ENCODE results near the gene UFD1.

Gene UFD1

DNA sequence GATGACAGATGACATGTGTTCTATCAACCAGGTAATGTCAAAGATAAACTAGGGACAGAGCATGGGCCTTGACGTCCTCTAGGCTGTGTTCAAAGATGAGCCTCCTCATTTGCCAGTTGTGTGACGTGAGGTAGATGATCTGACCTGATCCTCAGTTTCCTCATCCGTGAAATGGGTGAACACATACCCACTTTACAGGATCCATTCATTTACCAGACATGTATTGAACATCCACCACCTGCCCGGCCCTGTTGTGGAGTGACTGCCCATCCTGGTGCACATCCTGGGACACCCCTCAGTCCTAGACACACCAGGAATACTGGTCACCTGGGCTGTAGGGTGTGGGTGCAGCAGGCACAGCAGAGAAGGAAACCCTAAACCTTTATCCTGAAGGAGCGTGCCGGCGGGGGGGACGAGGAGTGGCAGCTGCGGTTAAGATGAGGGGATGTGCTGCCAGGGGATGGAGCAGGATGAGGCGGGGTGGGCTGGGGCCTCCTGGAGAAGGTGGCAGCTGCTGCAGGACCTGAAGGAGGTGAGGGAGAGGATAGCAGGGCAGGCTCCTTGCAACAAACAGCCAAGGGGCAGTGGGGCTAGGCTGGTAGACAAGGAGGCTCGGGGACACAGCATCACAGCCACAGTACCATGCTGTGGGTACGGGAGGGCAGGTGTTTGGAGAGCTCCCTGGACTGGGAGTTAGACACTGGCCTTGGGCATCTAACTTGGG lies 36.8 kb upstream of the UFD1 start:
- H3K9ac ChIP-seq (ENCODE audit: low read depth, low read length) = no peak overlapping the region

DNA sequence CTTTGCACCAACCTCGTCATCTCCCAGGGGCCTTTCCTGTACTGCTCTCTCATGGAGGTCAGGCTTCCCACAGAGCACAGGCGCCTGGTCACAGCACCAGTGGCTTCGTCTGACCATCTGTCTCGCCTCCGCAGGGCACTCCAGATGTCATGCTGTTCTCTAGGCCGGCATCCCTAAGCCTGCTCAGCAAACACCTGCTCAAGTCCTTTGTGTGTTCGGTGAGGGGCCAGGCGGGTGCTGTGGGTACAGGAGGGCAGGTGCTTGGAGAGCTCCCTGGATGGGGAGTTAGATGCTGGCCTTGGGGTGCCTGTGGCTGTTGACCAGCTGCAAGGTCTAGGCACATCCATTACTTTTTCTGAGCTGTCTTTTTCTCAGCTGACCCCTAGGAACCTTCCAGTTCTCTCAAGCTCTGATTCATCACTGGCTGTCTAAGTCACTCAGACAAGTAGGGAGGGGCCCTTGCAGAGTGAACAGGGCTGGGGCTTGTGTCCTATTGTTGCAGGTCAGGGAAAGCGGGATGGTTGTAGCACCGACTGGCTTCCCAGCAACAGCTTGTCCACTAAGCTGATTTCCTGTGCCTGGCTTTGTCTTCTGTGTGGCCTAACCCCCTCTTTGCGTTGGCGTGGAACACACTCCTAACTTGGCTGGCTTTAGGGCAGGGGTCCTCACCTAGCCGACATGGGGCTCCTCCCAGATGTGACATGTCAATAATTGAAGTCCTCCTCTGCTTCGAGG lies 36.0 kb upstream of the UFD1 start:
- no peaks in the 10 kb centered on the region for H3K27me3 ChIP-seq (ENCODE audit: insufficient read depth, low read length)
- H3K9ac ChIP-seq (ENCODE audit: low read depth, low read length) = no peak overlapping the region
- H3K9me3 ChIP-seq (ENCODE audit: insufficient read depth, low read depth, low read length) = no peaks in the 10 kb centered on the region
- no peak overlapping the region for H3K27ac ChIP-seq (ENCODE audit: low read depth, low read length)
- peaks cover 67% of the 10 kb centered on the region for H3K36me3 ChIP-seq (ENCODE audit: insufficient read depth, low read length)
- 93% methylated on average over 14 of the region's 14 CpGs for WGBS
- H3K4me1 ChIP-seq (ENCODE audit: insufficient read depth, low read length) = no peaks in the 10 kb centered on the region
- no peak overlapping the region for H3K4me3 ChIP-seq (ENCODE audit: low read length)

More for the DNA sequence above, 36.8 kb upstream of the UFD1 start:
- Histone ChIP-seq H3K9me3 (ENCODE audit: insufficient read depth, low read depth, low read length) (no peaks in the 10 kb centered on the region), H3K36me3 (ENCODE audit: insufficient read depth, low read length) (peaks cover 62% of the 10 kb centered on the region), H3K4me1 (ENCODE audit: insufficient read depth, low read length) (no peaks in the 10 kb centered on the region), H3K4me3 (ENCODE audit: low read length) (no peak overlapping the region), H3K27ac (ENCODE audit: low read depth, low read length) (no peak overlapping the region), H3K27me3 (ENCODE audit: insufficient read depth, low read length) (no peaks in the 10 kb centered on the region)
- 95% methylated on average over 12 of the region's 12 CpGs for WGBS

DNA sequence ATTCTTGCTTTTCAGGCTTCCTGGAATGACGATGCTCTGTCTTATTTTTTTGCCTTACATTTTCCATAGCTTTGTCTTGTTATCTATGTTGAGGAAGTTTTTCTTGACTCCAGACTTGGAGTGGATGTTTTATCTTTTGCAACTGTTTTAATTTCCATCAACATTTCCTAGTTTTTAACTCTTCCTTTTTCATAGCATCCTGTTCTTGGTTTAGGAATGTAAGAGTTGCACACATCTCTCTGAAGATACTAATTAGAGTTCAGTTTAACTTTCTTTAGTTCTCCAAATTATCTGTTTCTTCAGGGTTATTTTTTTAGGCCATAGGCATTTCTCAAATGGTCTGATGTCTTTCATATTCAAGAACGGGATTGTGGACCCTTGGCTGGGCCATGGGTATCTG lies 34.8 kb upstream of the UFD1 start:
- 89% methylated on average over 1 of the region's 2 CpGs for WGBS
- H3K36me3 ChIP-seq (ENCODE audit: insufficient read depth, low read length) = peaks cover 78% of the 10 kb centered on the region
- no peak overlapping the region for H3K27ac ChIP-seq (ENCODE audit: low read depth, low read length)

DNA sequence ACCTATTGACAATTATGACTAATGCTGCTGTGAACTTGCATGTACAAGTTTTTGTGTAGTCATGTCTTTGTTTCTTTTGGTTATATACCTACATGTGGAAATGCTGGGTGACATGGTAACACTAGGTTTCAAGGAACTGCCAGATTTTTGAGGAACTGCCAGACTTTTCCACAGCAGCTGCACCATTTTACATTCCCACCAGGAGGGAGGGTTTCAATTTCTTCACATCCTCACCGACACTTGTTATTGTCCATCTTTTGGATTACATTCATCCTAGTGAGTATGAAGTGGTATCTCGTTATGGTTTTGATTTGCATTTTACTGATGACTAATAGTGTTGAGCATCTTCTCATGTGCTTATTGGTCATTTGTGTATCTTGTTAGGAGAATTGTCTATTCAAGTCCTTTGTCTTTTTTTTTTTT lies 31.9 kb upstream of the UFD1 start:
- Histone ChIP-seq H3K9me3 (ENCODE audit: insufficient read depth, low read depth, low read length) (no peaks in the 10 kb centered on the region), H3K36me3 (ENCODE audit: insufficient read depth, low read length) (peaks cover 92% of the 10 kb centered on the region), H3K9ac (ENCODE audit: low read depth, low read length) (no peak overlapping the region), H3K27me3 (ENCODE audit: insufficient read depth, low read length) (no peaks in the 10 kb centered on the region), H3K4me3 (ENCODE audit: low read length) (no peak overlapping the region), H3K4me1 (ENCODE audit: insufficient read depth, low read length) (no peaks in the 10 kb centered on the region), H3K27ac (ENCODE audit: low read depth, low read length) (no peak overlapping the region)
- 100% methylated on average over 2 of the region's 2 CpGs for WGBS

More for the DNA sequence above, 34.8 kb upstream of the UFD1 start:
- Histone ChIP-seq H3K9me3 (ENCODE audit: insufficient read depth, low read depth, low read length) (no peaks in the 10 kb centered on the region), H3K4me3 (ENCODE audit: low read length) (no peak overlapping the region), H3K9ac (ENCODE audit: low read depth, low read length) (no peak overlapping the region), H3K4me1 (ENCODE audit: insufficient read depth, low read length) (no peaks in the 10 kb centered on the region), H3K27me3 (ENCODE audit: insufficient read depth, low read length) (no peaks in the 10 kb centered on the region)

DNA sequence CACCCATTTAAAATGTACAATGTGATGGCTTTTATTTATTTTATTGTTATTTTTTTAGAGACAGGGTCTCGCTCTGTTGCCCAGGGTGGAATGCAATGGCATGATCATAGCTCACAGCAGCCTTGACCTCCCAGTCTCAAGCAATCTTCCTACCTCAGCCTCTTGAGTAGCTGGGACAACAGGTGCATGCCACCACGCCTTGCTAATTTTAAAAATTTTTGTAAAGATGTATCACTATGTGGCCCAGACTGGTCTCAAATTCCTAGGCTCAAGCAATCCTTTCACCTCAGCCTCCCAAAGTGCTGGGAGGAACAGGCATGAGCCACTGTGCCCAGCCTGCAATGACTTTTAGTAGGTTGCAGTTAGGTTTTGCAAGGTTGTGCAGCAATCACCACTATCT lies 30.9 kb upstream of the UFD1 start:
- Histone ChIP-seq H3K27ac (ENCODE audit: low read depth, low read length) (no peak overlapping the region), H3K36me3 (ENCODE audit: insufficient read depth, low read length) (peaks cover 92% of the 10 kb centered on the region), H3K9ac (ENCODE audit: low read depth, low read length) (no peak overlapping the region), H3K4me1 (ENCODE audit: insufficient read depth, low read length) (no peaks in the 10 kb centered on the region), H3K4me3 (ENCODE audit: low read length) (no peak overlapping the region), H3K27me3 (ENCODE audit: insufficient read depth, low read length) (no peaks in the 10 kb centered on the region), H3K9me3 (ENCODE audit: insufficient read depth, low read depth, low read length) (no peaks in the 10 kb centered on the region)
- 100% methylated on average over 2 of the region's 2 CpGs for WGBS

DNA sequence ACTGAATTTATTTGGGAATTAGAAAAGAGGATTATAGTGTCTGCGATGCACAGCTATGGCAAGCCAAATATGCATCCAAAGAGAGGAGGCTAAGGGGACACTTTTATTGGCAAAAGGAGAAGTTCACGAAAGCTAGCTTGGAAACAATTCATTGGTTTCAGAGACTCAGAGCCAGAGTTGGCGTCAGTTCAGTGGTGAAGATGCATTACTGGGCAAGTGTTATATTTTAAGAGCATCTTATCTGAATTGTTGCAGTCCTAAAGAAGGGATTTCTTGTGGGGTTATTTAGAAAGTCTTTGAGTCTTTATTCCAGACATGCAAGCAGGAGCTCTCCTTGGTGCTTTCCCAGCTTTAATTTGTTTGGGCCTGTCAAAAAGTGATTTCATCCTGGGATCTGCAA lies 30.2 kb upstream of the UFD1 start:
- Histone ChIP-seq H3K4me1 (ENCODE audit: insufficient read depth, low read length) (no peaks in the 10 kb centered on the region), H3K27me3 (ENCODE audit: insufficient read depth, low read length) (no peaks in the 10 kb centered on the region), H3K27ac (ENCODE audit: low read depth, low read length) (no peak overlapping the region), H3K4me3 (ENCODE audit: low read length) (no peak overlapping the region), H3K36me3 (ENCODE audit: insufficient read depth, low read length) (peaks cover 85% of the 10 kb centered on the region), H3K9ac (ENCODE audit: low read depth, low read length) (no peak overlapping the region), H3K9me3 (ENCODE audit: insufficient read depth, low read depth, low read length) (no peaks in the 10 kb centered on the region)
- 91% methylated on average over 3 of the region's 3 CpGs for WGBS

DNA sequence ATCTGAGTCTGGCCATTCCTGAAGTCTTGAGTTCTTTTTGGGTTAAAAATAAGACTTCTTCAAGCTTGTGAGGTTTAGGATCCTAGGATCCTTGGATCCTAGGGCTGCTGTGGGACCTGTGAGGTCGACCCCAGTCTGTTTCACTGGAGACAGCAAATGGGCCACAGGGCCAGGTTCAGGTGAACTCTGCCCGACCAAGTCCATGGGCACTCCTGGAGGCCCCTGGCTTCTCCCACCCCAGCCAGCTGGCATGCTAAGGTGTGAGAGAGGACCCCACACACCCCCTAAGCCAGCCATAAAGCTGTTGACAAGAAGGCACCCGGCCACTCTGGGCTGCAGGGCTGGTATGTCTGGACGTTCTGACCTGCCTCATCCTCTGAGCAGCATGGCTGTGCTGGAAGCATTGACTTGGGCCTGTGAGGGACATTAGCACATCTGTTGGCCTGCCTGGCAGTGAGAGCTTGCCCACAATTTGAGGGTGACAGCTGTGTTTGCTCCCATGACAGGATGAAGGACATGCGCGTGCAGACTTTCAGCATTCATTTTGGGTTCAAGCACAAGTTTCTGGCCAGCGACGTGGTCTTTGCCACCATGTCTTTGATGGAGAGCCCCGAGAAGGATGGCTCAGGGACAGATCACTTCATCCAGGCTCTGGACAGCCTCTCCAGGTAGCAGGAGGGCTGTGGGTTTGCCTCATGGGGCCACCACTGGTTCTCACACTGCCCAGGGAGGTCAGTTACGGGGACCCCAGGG lies 29.2 kb upstream of the UFD1 start:
- no peak overlapping the region for H3K4me3 ChIP-seq (ENCODE audit: low read length)
- no peaks in the 10 kb centered on the region for H3K27me3 ChIP-seq (ENCODE audit: insufficient read depth, low read length)
- no peak overlapping the region for H3K9ac ChIP-seq (ENCODE audit: low read depth, low read length)
- peaks cover 75% of the 10 kb centered on the region for H3K36me3 ChIP-seq (ENCODE audit: insufficient read depth, low read length)
- H3K9me3 ChIP-seq (ENCODE audit: insufficient read depth, low read depth, low read length) = no peaks in the 10 kb centered on the region
- no peaks in the 10 kb centered on the region for H3K4me1 ChIP-seq (ENCODE audit: insufficient read depth, low read length)
- 91% methylated on average over 10 of the region's 10 CpGs for WGBS
- no peak overlapping the region for H3K27ac ChIP-seq (ENCODE audit: low read depth, low read length)

DNA sequence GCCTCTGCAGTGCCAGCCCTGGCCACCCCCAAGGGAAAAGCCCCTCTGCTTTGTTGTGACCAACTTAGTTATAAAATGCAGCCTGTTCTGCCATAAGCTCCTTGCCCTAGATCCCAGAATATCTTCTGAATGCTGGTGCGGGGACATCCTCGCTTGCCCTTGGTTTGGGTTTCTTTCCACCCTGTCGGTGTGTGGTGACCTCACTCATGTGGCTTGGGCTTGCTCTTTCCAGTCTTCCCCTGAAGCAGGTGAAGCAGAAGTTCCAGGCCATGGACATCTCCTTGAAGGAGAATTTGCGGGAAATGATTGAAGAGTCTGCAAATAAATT lies 28.5 kb upstream of the UFD1 start:
- H3K27ac ChIP-seq (ENCODE audit: low read depth, low read length) = no peak overlapping the region
- no peaks in the 10 kb centered on the region for H3K9me3 ChIP-seq (ENCODE audit: insufficient read depth, low read depth, low read length)
- H3K9ac ChIP-seq (ENCODE audit: low read depth, low read length) = no peak overlapping the region
- H3K36me3 ChIP-seq (ENCODE audit: insufficient read depth, low read length) = peaks cover 68% of the 10 kb centered on the region
- H3K27me3 ChIP-seq (ENCODE audit: insufficient read depth, low read length) = no peaks in the 10 kb centered on the region
- WGBS = 98% methylated on average over 4 of the region's 4 CpGs
- H3K4me3 ChIP-seq (ENCODE audit: low read length) = no peak overlapping the region
- no peaks in the 10 kb centered on the region for H3K4me1 ChIP-seq (ENCODE audit: insufficient read depth, low read length)

DNA sequence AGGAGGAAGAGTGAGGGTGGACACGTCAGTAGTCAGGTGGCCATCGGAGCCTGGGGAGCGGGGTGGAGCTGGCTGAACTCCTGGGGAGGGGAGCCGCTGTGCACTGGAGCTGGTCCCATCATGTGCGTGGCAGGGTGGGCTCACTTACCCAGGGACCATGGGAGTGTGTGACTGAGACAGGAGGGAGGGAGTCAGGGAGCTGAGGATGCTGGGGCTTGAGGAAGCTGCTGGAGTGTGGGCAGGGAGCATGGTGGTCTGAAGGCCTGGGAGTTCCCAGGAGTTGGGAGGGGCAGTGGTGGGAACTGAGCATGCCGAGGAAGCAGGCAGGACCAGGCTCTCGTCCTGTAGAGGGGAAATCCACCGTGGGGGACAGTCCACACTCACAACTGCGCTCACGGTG lies 27.2 kb upstream of the UFD1 start:
- WGBS = 84% methylated on average over 10 of the region's 10 CpGs
- Histone ChIP-seq H3K9me3 (ENCODE audit: insufficient read depth, low read depth, low read length) (no peaks in the 10 kb centered on the region), H3K27ac (ENCODE audit: low read depth, low read length) (no peak overlapping the region), H3K9ac (ENCODE audit: low read depth, low read length) (no peak overlapping the region), H3K36me3 (ENCODE audit: insufficient read depth, low read length) (peaks cover 57% of the 10 kb centered on the region), H3K27me3 (ENCODE audit: insufficient read depth, low read length) (no peaks in the 10 kb centered on the region), H3K4me3 (ENCODE audit: low read length) (no peak overlapping the region), H3K4me1 (ENCODE audit: insufficient read depth, low read length) (no peaks in the 10 kb centered on the region)

DNA sequence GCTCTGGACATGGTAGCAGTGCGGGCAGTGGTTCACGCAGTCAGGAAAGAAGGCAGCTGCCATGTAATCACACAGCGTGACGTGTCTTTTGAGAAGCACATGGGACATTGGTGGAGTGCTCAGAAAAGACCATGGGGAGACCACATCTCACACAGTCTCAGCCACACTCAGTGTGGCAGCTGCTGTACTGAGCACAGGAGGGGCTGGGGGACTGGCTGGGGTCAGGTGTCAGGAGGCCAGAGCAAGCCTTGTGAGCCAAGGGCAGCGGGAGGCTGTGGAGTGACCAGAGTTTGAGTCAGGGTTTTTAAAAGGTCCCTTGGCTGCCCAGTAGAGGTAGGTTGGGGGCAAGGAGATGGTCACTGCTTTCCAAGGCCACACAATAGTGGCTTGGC lies 26.7 kb upstream of the UFD1 start:
- 98% methylated on average over 5 of the region's 5 CpGs for WGBS
- no peaks in the 10 kb centered on the region for H3K27me3 ChIP-seq (ENCODE audit: insufficient read depth, low read length)

More for the DNA sequence above, 26.7 kb upstream of the UFD1 start:
- H3K9ac ChIP-seq (ENCODE audit: low read depth, low read length) = no peak overlapping the region
- no peak overlapping the region for H3K4me3 ChIP-seq (ENCODE audit: low read length)
- H3K36me3 ChIP-seq (ENCODE audit: insufficient read depth, low read length) = peaks cover 53% of the 10 kb centered on the region
- H3K27ac ChIP-seq (ENCODE audit: low read depth, low read length) = no peak overlapping the region
- no peaks in the 10 kb centered on the region for H3K9me3 ChIP-seq (ENCODE audit: insufficient read depth, low read depth, low read length)
- H3K4me1 ChIP-seq (ENCODE audit: insufficient read depth, low read length) = no peaks in the 10 kb centered on the region

All from HUES64 (cell line).